Non-pigmented ciliary epithelial cell (primary cell): ENCODE measurements around the gene TNNC1.

Experiments
- DNase-seq: peaks from one replicate; pipeline ENCODE4 v3.0.0-alpha.2; 2010; ENCODE audit warnings: low read depth

The TNNC1 gene

GRCh38 chr3:52483577-52484381, 29.9 kb upstream of the TNNC1 start:
- no peak for DNase-seq

- no peak for DNase-seq
These were observed 29.2 kb upstream of the TNNC1 start for GRCh38 chr3:52483081-52483480.

GRCh38 chr3:52481819-52482521, 28.1 kb upstream of the TNNC1 start:
- no peak for DNase-seq

DNA sequence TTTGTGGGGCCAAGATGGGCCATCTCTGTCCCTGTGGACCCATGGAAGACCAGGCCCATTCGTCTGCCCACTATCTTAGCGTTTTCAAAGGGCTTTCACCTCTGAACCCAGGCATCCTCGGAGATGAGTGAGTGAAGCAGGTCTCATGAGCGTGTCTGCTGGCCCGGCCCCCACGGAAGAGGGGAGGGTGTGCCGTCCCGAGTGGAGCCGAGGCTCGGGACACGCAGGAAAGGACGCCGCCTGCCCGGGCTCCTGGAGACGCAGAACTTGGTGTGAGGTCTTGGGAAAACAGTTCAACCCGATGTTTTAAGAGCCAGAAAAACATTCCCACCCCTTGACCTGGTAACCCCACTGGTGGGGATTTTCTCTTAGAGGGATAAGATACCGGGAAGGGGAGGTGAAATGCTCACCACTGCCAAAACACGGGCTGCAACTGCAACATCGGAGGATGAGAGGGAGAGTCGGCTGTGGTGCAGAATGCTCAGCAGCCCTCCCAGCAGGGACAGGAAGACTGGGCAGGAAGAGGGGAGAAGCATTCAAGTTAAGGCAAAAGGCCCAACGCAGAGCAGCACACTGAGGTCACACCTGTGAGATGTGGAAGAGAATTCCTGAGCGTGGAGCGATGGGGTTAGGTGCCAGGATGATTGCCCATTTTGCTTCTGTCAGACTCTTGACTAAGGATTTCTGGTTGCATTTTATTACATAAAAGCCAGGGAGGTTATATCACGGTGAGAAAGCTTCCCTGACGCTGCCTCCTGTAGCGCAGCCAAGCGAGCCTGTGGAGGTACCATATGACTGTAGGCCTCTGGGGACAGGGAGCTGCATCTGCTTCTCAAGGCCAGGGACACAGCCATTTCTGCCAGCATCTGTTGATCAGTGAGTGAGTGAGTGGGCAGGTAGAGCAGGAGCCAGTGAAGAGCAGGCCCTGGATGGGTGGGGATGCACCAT, 27.2 kb upstream of the TNNC1 start:
- DNase-seq = no peak

DNA sequence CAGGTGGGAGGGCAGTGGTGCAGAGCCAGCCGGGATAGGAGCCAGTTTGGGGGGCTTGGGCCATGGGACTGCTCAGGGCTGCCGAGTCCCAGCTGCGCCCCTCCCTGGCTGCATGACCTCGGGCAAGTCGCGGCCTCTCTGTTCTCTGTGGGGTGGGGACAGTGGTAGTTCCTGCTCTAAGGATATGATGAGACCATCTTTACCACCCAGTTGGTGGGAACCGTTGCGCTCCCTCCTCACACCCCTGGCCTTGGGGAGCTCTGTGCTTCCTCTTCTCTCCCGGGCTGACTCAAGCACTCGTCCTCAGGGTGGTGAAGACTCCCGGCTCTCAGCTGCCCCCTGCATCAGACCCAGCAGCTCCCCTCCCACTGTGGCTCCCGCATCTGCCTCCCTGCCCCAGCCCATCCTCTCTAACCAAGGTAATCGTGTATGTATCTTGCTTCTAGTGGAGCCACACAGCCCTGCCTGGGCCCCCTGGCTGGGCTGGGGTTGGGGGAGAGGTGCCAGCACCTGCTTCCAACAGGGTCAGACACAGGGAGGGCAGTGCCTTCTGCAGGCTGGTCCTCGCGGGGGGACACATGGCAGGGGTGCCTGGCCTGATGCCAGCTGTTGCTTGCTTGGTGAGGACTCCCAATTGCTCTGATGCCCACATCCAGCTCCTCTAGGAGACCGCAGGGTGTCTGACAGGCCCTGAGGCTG, 26.2 kb upstream of the TNNC1 start:
- DNase-seq = no peak

DNA sequence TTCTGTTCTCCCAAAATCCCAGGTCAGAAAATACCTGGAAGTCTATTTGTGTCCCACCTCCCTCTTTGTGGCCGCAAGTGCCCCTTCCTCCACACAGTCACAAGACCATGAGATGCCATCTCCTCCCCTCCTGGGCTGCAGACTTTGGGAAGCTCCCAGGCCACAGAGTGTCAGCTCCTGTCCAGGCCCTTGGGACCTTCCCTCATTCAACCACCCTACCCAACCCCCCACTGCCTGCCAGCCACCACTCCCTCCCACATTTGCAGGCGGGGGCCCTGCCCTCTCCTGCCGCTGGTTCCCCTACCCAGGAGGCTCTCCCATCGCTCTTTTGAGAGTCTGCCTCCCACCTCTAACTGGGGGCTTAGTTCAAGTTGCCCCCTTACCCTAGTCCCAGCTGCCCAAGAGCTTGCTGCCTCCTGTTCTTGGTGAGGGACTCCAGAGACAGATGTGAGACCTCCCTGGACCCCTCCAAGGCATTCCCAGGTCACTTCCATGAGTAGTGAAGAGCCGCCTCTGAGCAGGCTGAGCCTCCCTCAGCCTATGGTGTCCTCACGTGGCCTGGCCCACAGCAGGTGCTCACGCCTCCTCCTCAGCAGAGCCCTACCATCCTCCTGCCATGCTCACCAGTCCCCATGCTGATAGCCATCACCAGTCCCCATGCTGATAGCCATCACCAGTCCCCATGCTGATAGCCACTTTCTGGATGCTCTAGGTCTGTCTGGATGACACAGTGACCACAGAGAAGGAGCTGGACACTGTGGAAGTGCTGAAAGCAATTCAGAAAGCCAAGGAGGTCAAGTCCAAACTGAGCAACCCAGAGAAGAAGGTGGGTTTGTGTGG, 25.4 kb upstream of the TNNC1 start:
- DNase-seq = no peak

DNA sequence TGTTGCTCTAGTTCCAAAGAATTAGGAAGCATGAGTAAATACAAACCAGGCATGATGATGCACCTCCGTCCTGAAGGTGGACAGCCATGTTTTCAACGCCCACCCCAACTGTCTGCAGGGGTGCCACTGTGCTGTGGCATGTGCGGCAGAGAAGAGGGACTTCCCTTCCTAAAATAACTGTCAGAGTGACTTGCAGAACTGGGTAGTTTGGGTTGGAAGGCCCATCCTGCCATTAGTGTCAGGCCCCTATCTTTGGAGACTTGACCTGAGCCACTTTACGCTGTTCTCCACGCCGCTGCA, 23.9 kb upstream of the TNNC1 start:
- DNase-seq = no peak

GRCh38 chr3:52477076-52477795, 23.4 kb upstream of the TNNC1 start:
- DNase-seq = no peak

- DNase-seq = no peak
These were observed 19.2 kb upstream of the TNNC1 start for GRCh38 chr3:52473026-52473425.

- DNase-seq = no peak
These were observed 18.6 kb upstream of the TNNC1 start for GRCh38 chr3:52472239-52473000.

DNA sequence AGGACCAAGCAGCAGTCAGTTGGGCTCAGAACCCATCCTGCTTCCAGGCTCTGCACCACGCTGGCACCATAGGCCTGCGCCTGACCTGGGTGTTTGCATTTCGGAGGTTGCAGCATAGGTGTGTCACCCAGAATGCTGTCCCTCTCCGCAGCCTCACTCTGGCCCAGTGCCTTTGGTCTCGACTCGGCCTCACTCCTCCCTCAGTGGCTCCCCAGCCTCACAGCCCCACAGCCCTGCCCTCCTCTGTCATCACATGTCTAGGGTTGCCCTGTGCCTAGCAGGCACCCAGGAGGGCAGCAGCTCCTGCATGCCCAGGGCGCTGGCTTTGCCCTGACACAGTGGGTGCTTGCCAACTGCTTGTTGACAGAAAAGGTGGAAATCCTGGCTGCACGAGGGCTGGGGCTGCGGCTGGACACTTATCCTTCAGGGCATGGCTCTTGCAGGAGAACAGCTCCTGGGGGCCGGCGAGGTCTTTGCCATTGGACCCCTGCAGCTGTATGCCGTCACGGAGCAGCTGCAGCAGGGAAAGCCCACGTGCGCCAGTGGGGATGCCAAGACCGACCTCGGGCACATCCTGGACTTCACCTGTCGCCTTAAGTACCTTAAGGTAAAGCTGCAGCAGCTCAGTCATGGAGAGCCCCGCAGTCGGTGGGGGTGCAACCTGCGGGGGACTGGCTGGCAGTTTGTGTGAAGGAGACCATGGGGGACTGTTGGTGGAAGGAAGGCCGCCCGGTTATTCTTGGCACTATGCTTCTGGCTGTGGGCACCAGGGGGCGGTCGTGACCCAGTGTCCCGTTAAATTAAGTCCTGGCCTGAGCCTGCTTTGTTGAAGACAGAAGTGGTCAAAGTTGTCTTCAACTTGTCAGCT, 17.8 kb upstream of the TNNC1 start:
- no peak for DNase-seq

DNA sequence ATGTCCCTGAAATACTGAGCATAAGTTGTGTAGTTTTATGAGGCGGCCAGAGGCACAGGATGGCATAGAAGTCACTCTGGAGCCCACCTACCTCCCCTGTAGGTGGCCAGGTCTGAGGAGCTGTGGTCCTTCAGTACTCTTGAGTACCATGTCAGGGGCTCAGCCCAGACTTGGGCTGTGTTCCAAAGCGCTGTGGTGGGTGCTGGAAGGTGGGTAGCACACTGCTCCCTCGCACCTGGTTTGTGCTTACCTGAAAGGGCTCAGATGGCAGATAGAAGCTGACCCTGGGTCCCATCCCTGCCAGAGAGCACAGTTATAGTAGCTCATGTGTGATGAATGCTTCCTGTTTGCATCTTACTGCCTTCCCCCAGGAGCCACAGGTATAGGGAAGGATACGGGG, 17.1 kb upstream of the TNNC1 start:
- no peak for DNase-seq

GRCh38 chr3:52469001-52469400, 15.2 kb upstream of the TNNC1 start:
- no peak for DNase-seq

GRCh38 chr3:52468336-52468735, 14.5 kb upstream of the TNNC1 start:
- no peak for DNase-seq

DNA sequence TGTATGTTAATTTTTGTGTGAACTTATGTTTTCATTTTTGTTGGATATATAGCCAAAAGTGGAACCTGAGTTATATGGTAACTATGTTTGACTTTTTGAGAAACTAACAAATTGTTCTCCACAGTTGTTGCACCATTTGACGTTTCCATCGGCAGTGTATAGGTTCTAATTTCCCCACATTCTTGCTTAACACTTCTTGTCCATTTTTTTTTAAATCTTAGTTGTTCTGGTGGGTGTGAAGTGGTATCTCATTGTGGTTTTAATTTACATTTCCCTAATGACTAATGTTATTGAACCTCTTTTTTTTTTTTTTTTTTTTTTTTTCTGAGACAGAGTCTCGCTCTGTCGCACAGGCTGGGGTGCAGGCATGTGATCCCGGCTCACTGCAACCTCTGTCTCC, 9.6 kb upstream of the TNNC1 start:
- DNase-seq = no peak

GRCh38 chr3:52461874-52462273, 8.0 kb upstream of the TNNC1 start:
- no peak for DNase-seq

- no peak for DNase-seq
These were observed 5.1 kb upstream of the TNNC1 start for GRCh38 chr3:52458770-52459545.
